OCI-LY7 (cell line): ENCODE measurements around the gene GLDN. TPM values are rescaled to one million over a fixed set of nuclear protein-coding genes. Genes with fewer than 3 reads are reported as not detected.

Experiments used
- BruUV-seq: library from RNA; stranded (reverse); fragments of 400-500 nt; replicated peaks from 2 replicates; lab custom pipeline; 2021; lab: Mats Ljungman, UMichigan
- CTCF ChIA-PET: fragments of 300-600 bp; sonication (Branson Sonifier 250); formaldehyde crosslinking; loops from one replicate; lab custom pipeline; 2022; ENCODE audit warnings: antibody characterized with exemption; ENCODE audit not compliant: unreplicated experiment; lab: Charles Lee
- POLR2A ChIA-PET: fragments of 300-600 bp; sonication (Branson Sonifier 250); formaldehyde crosslinking; loops from one replicate; lab custom pipeline; 2022; ENCODE audit warnings: antibody characterized with exemption; lab: Charles Lee
- DNase-seq: peaks from one replicate; pipeline ENCODE4 v3.0.0-alpha.2; 2015; ENCODE audit warnings: low spot score
- H2AFZ ChIP-seq: fragments of 200-600 bp; sonication (generic), shearing (Covaris generic); 2 replicates; pipeline ENCODE4 v1.6.1; 2014; ENCODE audit warnings: mild to moderate bottlenecking, antibody characterized with exemption, low read length, moderate library complexity
- H3K27ac ChIP-seq: fragments of 200-600 bp; sonication (generic); 2 replicates; pipeline ENCODE4 v1.5.1; 2014; ENCODE audit warnings: mixed run types, low read depth, mild to moderate bottlenecking, moderate library complexity, low read length, inconsistent platforms; ENCODE audit not compliant: poor library complexity, severe bottlenecking
- H3K36me3 ChIP-seq: fragments of 200-600 bp; sonication (generic); 2 replicates; pipeline ENCODE4 v1.6.1; 2014; ENCODE audit warnings: mild to moderate bottlenecking, antibody characterized with exemption, low read length, moderate library complexity, mixed read lengths; ENCODE audit not compliant: insufficient read depth
- H3K4me1 ChIP-seq: fragments of 200-600 bp; sonication (generic); 2 replicates; pipeline ENCODE4 v1.5.1; 2014; ENCODE audit warnings: mild to moderate bottlenecking, low read length; ENCODE audit not compliant: insufficient read depth, poor library complexity, severe bottlenecking
- H3K4me2 ChIP-seq: fragments of 200-600 bp; sonication (generic); 2 replicates; pipeline ENCODE4 v1.6.1; 2014; ENCODE audit warnings: mild to moderate bottlenecking, low read length
- H3K4me3 ChIP-seq: fragments of 200-600 bp; sonication (generic); 2 replicates; pipeline ENCODE4 v1.5.1; 2014; ENCODE audit warnings: mild to moderate bottlenecking, low read depth, low read length; ENCODE audit not compliant: poor library complexity, severe bottlenecking
- H3K79me2 ChIP-seq: fragments of 200-600 bp; sonication (generic); 2 replicates; pipeline ENCODE4 v1.6.1; 2016; ENCODE audit warnings: low read depth, mild to moderate bottlenecking, low read length, moderate library complexity, mixed read lengths; ENCODE audit not compliant: insufficient read depth
- H3K9me2 ChIP-seq: fragments of 200-600 bp; sonication (generic); 2 replicates; pipeline ENCODE4 v1.6.1; 2016; ENCODE audit warnings: mild to moderate bottlenecking, low read length, mixed read lengths; ENCODE audit not compliant: insufficient read depth
- H3K9me3 ChIP-seq: fragments of 200-600 bp; sonication (generic); 2 replicates; pipeline ENCODE4 v1.6.1; 2014; ENCODE audit warnings: mild to moderate bottlenecking, mixed run types, low read length, mixed read lengths
- H4K20me1 ChIP-seq: fragments of 200-600 bp; sonication (generic); 2 replicates; pipeline ENCODE4 v1.6.1; 2014; ENCODE audit warnings: mild to moderate bottlenecking, antibody characterized with exemption, low read length, moderate library complexity, mixed read lengths; ENCODE audit not compliant: insufficient read depth
- EZH2phosphoT487 ChIP-seq: fragments of 200-600 bp; sonication (generic); IDR thresholded peaks from 2 replicates; pipeline ENCODE4 v1.6.1; 2018; ENCODE audit warnings: low read depth, borderline replicate concordance, mild to moderate bottlenecking, mixed run types, antibody characterized with exemption, low read length, moderate library complexity, mixed read lengths
- intact Hi-C: fragments of 100-400 bp; cut with micrococcal nuclease; formaldehyde crosslinking; loops from one replicate; pipeline ENCODE4 v1.10.0; 2022; ENCODE audit not compliant: unreplicated experiment
- total RNA-seq, 2 experiments: library from RNA; depleted of rRNA in 1 of 2; stranded (reverse); fragments of >200 nt in 1 of 2; shearing (Covaris generic) in 1 of 2; gene quantifications; 2 replicates each; pipeline ENCODE4 v1.2.3, GENCODE V29; 2014 to 2022
- TF ChIP-seq, protein P1 (sequence below): fragments of 200-600 bp; sonication (generic); conservative IDR thresholded peaks from 2 replicates; pipeline ENCODE4 v1.5.1; 2014; ENCODE audit warnings: mild to moderate bottlenecking, antibody characterized with exemption, low read length, moderate library complexity, mixed read lengths

GLDN gene
- total RNA-seq, 2 experiments from 2014 or later = not detected

DNA sequence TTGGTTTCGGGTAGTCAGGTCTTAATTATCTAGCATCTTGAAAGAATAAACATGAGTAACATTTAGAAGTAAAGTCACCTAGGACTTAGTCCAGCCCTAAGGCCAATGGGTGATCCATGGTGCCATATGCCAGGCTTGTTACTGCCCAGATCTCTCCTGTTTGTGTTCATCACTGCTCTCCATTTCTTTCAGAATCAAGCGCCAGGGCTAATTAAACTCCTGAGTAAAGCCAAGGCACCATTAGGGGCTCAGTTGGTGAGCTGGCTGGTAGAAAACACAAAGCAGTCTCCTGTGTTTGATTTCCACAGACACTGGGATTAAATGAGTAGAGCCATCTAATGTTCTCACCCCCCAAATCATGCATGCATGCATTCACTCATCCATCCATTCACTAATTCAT, 14.4 kb upstream of the GLDN start:
- Histone ChIP-seq H3K27ac (no peak overlapping the region), H3K4me3 (no peak overlapping the region), H4K20me1 (no peaks in the 10 kb centered on the region), H3K79me2 (no peaks in the 10 kb centered on the region), H3K36me3 (no peaks in the 10 kb centered on the region), H3K4me1 (no peaks in the 10 kb centered on the region), H3K9me3 (no peaks in the 10 kb centered on the region), H3K9me2 (no peaks in the 10 kb centered on the region), H2AFZ (no peak overlapping the region), H3K4me2 (no peak overlapping the region)
- TF ChIP-seq EZH2phosphoT487 = no peak
- TF ChIP-seq, protein P1, sequence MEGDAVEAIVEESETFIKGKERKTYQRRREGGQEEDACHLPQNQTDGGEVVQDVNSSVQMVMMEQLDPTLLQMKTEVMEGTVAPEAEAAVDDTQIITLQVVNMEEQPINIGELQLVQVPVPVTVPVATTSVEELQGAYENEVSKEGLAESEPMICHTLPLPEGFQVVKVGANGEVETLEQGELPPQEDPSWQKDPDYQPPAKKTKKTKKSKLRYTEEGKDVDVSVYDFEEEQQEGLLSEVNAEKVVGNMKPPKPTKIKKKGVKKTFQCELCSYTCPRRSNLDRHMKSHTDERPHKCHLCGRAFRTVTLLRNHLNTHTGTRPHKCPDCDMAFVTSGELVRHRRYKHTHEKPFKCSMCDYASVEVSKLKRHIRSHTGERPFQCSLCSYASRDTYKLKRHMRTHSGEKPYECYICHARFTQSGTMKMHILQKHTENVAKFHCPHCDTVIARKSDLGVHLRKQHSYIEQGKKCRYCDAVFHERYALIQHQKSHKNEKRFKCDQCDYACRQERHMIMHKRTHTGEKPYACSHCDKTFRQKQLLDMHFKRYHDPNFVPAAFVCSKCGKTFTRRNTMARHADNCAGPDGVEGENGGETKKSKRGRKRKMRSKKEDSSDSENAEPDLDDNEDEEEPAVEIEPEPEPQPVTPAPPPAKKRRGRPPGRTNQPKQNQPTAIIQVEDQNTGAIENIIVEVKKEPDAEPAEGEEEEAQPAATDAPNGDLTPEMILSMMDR = no peak
- CTCF ChIA-PET = no interaction called here
- DNase-seq = no peak
- POLR2A ChIA-PET = interaction anchor here (0.7 kb wide), 1 partner anchor 45 kb away, joined by 3 read pairs; no protein-coding TSS in a partner anchor
- BruUV-seq = no TSS peak
- intact Hi-C loops = no loop called here

DNA sequence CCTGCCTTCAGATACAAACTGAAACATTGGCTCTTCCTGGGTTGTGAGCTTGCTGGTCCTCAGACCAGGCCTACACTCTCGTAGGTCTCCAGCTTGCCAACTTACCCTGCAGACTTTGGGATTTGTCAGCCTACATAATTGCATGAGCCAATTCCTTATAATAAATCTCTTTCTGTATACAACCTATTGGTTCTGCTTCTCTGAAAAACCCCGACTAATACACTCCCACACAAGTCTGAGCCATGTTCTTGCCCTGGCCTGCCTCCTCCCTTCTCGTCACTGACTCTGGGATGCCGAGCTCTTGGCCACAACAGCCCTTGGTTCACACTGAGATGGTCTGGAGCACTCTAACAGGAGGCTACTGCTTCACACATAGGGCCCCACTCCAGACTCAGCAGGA, 12.5 kb upstream of the GLDN start:
- H2AFZ ChIP-seq = no peak overlapping the region
- H4K20me1 ChIP-seq = no peaks in the 10 kb centered on the region
- TF ChIP-seq, protein P1 = no peak
- TF ChIP-seq EZH2phosphoT487 = no peak
- DNase-seq = no peak
- no peak overlapping the region for H3K4me3 ChIP-seq
- no peak overlapping the region for H3K27ac ChIP-seq
- ChIA-PET CTCF (no interaction called here), POLR2A (interaction anchor here (0.6 kb wide), 1 partner anchor 397 kb away, joined by 3 read pairs; no protein-coding TSS in a partner anchor)
- no peak overlapping the region for H3K4me2 ChIP-seq
- H3K79me2 ChIP-seq = no peaks in the 10 kb centered on the region
- H3K36me3 ChIP-seq = no peaks in the 10 kb centered on the region
- no TSS peak for BruUV-seq
- no peaks in the 10 kb centered on the region for H3K4me1 ChIP-seq
- no peaks in the 10 kb centered on the region for H3K9me2 ChIP-seq
- intact Hi-C loops = no loop called here
- H3K9me3 ChIP-seq = no peaks in the 10 kb centered on the region

DNA sequence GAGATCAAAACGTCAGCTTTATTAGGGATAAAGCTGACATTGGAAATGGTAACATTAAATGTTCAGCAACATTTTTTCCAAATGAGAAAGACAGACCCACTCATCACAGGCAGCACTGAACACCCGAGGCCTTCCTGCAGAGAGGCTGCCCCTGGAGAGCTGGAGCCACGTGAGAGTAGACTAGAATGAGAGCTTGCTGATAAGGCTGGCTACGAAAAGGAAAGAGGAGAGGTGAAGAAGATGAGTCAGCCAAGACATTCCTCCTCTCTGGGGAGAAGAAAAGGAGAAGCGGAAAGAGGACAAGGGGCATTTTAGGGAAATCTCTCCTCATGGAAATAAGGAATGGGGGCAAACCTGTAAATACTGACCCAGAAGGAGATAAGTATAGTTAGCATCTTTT, 10.3 kb upstream of the GLDN start:
- no peak overlapping the region for H3K27ac ChIP-seq
- intact Hi-C loops = no loop called here
- no peak for TF ChIP-seq EZH2phosphoT487
- TF ChIP-seq, protein P1 = no peak
- no peaks in the 10 kb centered on the region for H3K9me3 ChIP-seq
- no TSS peak for BruUV-seq
- DNase-seq = no peak
- no peak overlapping the region for H3K4me3 ChIP-seq
- no peaks in the 10 kb centered on the region for H3K36me3 ChIP-seq
- H2AFZ ChIP-seq = no peak overlapping the region
- no peak overlapping the region for H3K4me2 ChIP-seq
- no peaks in the 10 kb centered on the region for H3K79me2 ChIP-seq
- no peaks in the 10 kb centered on the region for H3K9me2 ChIP-seq
- POLR2A ChIA-PET = no interaction called here
- CTCF ChIA-PET = no interaction called here
- H4K20me1 ChIP-seq = no peaks in the 10 kb centered on the region
- no peaks in the 10 kb centered on the region for H3K4me1 ChIP-seq
